GM18511 (cell line): ENCODE results near the gene FGD4.

Experiments
- ATAC-seq: cut with Tn5 transposase; IDR thresholded peaks from one replicate; pipeline ENCODE4 v1.9.1; 2021; ENCODE audit warnings: mild to moderate bottlenecking, moderate library complexity; ENCODE audit not compliant: unreplicated experiment

The FGD4 gene

GRCh38 chr12:32659908-32660440 lies 260.6 kb downstream of the FGD4 start:
- ATAC-seq = no peak

DNA sequence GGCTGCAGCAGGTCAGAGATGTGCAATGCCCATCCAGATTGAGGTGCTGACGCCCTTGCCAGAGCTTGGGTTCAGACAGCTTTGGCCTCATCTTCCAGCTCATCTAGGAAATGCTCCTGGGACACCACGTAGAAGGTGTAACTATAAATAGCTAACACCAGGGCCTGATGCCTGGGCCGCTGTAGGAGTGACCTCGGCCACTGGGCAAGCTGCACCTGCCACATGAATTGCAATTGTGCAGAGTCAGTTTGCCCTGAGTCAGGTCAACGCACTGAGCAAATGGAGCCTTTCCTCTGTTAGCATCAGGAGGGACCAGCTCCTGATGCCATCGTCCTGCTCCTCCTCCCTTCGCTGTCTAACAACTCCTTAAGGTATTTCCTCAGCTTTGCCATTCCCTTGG lies 262.3 kb downstream of the FGD4 start:
- no peak for ATAC-seq

- no peak for ATAC-seq
Observed at GRCh38 chr12:32662665-32663064, 263.3 kb downstream of the FGD4 start.

GRCh38 chr12:32666018-32666417 lies 266.7 kb downstream of the FGD4 start:
- no peak for ATAC-seq

- no peak for ATAC-seq
Observed at GRCh38 chr12:32669584-32669983, 270.2 kb downstream of the FGD4 start.

GRCh38 chr12:32671930-32672780 lies 272.8 kb downstream of the FGD4 start:
- no peak for ATAC-seq

DNA sequence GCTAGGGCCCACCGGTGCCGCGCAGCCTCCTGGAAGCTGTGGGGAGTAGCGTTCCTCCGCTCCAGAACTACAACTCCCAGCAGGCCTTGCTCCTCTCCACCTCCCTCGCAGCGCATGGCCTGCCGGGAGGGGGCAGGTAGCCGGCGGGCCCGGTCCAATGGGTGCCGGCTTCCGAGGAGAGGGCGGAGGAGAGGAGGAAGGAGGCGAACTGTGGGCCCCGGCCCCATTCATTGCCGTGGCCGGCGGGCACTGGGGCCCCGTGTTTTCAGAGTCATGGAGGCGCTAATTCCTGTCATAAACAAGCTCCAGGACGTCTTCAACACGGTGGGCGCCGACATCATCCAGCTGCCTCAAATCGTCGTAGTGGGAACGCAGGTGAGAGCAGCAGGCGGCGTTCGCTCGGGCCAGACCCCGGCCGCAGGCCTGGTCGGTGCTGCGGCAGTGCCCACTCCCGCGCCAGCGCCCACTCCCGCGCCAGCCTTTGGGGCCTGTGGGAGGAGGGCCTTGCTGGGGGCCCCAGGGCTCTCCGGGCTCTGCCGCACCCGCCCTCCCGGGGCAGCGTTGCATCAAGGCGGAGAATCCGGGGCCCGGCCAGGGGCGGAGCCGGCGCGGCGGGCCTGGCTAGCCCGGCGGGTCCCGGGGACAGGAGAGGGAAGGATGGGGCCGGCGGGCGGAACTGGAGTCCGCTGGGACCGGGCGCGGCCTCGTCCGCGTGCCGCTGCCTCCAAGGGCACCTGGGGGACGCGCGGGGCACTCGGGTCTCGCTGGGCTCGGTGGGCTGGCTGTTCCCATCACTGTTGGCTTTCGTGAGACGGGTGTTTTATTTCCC lies 279.9 kb downstream of the FGD4 start, which contains the start of gene DNM1L:
TSS of gene DNM1L (plus strand) at position 211 of the 829 bp plus-strand sequence. CDS start at position 274, 63 bp downstream.
- peak; percentile 95 for ATAC-seq

DNA sequence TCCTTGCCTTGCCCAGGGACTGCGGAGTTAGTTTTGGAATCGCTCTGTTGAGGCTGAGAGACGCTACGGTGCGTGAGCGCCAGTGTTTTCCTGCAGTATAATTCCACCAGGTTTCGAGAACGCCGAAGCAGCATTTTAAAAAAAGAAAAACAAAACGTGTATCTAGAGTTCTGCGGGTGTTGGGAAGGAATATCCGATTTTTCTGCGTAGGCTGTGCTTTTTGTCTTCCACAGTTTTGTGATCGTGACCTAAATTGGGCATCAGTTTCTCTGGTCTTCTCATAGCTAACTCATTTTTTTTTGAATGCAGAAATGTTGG lies 280.5 kb downstream of the FGD4 start:
- no peak for ATAC-seq

DNA sequence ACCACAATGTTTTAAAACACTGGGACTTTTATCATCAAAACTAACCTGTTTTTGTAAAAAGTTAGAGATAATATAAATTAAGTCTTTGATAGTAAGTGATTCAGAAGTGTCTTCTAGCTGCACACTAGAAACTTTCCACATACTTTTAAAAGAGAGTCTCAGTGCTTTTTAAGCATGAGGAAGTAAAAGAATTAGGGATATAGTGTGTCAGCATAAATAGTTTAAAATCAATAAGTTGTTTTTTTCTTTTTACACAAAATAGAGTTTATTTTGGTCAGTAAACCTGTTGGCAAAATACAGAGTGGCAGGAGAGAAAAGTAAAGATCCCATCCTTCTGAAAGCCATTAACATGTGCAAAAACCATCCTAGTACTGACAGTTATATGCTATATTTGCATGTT lies 281.4 kb downstream of the FGD4 start:
- no peak for ATAC-seq

DNA sequence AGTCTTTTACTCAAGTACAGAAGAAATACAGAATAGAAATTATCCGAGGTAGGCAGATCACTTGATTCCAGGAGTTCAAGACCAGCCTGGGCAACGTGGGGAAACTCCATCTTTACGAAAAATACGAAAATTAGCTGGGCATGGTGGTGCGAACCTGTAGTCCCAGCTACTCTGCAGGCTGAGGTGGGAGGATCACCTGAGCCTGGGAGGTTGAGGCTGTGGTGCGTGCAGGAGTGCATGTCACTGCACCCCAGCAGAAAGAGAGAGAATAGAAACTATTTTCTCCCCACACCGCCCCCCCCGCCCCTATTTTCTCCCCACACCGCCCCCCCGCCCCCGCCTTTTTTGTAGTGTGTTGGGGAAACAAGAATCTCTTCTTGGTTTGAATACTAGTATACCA lies 281.9 kb downstream of the FGD4 start:
- ATAC-seq = no peak

GRCh38 chr12:32686340-32686739 lies 287.0 kb downstream of the FGD4 start:
- no peak for ATAC-seq

GRCh38 chr12:32688786-32689185 lies 289.4 kb downstream of the FGD4 start:
- ATAC-seq = no peak

- ATAC-seq = no peak
Observed at GRCh38 chr12:32690927-32691326, 291.6 kb downstream of the FGD4 start.

GRCh38 chr12:32692358-32692757 lies 293.0 kb downstream of the FGD4 start:
- no peak for ATAC-seq

GRCh38 chr12:32693036-32693435 lies 293.7 kb downstream of the FGD4 start:
- ATAC-seq = no peak
